Activated effector memory CD4-positive, alpha-beta T cell treated with Interleukin-2 at 50 U/mL for 16 hours (primary cell): Measurements from ENCODE around the gene TSPAN5.
"Not testable (repeated sequence)": the region's sequence is repeated elsewhere in the genome, so short reads cannot be mapped to it uniquely, and the experiment has no call there.

Experiments
- DNase-seq: peaks from one replicate; pipeline ENCODE4 v3.0.0-alpha.2; 2020

TSPAN5 gene

DNA sequence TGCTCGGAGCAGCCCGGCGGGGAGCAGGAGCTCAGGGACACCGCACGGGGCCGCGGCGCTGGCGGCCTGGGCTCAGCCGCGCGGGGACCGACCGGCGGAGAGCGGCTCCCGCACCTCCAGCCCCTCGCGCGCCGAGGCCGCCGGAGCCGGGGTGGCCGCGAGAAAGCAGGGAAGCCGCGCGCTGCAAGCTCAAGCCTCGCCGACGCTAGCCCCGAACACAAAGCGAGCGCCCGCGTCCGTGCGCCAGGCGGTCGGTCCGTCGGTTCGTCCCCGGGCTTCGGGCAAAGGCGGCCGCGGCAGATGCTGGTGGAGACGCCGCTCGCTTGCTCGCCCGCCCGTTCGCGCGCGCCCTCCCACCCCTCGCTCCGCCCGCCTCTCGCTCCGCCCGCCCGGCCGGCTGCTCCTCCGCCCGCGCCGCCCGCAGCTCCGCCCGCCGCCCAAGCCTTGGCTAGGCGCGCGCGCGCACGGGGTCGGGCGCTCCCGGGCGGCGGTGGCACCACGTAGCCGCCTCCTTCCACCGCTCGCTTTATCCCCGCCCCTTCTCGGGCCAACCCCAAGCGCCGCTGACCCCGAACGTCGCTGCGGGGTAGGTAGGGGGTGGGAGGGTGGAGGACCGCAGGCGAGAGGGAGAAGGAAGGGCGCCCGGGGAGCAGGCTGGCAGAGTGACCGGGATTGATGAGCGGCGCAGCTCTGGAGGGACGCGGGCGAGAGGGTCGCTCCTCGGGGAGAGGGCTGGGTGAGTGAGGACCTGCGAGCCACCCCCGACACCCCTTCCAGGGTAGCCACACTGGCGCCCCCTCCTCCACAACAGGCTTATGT lies at the start of gene TSPAN5:
TSPAN5 (minus strand) TSS at position 325 of the 819 bp plus-strand sequence.
- DNase-seq = peak; percentile 76

DNA sequence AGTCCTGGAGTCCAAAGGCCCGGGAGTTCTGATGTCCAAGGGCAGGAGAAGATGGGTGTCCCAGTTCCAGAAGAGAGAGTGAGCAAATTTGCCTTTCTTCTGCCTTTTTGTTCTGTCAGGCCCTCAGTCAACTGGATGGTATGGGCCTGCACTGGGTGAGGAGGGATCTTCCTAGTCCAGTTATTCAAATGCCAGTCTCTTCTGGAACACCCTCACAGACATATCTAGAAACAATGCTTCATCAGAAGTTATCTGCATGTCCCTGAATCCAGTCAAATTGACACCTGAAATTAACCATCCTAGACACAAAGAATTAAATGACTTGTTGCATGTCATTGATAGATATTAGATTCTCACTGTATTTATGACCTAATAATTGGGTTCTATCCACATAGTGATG lies 48.5 kb upstream of the TSPAN5 start:
- no peak for DNase-seq

DNA sequence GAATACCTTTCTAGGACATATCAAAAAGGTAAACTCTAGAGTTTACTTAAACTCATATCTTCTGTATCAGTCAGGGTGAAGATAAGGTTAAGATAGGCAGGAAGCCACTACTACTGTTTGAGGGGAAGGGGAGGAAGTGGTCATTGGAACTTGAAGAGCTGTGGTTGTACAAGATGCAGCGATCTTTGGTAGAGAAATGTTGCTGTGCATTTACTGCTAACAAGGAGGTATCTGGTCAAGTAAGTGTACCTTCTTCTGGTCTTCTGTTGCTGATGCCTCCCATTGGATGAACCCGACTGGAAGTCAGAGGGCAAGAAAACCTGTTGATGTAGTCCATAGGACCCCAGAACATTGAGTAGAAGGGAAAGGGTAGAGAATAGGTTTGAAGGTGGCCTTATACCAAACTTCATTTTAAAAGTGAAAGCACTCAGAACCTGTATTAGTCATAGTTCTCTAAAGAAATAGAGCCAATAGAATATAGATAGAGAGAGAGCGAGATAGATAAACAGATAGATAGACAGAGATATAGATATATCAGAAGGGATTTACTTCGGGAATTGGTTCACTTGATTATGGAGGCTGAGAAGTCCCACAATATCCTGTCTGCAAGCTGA lies 47.9 kb upstream of the TSPAN5 start:
- peak; percentile 30 for DNase-seq

DNA sequence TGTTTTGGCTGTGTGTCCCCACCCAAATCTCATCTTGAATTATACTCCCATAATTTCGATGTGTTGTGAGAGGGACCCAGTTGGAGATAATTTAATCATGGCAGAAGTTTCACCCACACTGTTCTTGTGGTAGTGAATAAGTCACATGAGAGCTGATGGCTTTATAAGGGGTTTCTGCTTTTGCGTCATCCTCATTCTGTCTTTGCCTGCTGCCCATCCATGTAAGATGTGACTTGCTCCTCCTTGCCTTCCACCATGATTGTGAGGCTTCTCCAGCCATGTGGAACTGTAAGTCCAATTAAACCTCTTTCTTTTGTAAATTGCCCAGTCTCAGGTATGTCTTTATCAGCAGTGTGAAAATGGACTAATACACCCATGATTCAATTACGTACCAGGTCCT lies 47.2 kb upstream of the TSPAN5 start:
- DNase-seq = not testable (repeated sequence)

DNA sequence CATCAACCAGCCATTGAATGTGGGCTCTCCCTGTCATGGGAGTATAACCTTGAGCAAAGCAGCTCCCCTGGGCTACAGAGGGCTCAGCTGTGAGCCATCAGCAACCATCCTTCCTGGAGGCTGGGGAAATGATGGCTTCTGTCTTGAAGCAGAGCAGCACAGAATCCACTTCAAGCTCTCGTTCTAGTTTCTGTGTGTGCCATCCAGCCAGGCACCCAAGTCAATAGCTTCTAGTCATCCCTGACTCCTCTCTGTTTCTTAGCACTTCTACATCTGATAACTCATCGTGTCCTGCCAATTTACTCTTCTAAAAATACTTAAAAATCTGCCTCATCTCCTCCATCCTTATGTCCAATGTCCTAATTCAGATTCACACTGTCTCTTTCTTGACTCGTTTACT lies 42.2 kb upstream of the TSPAN5 start:
- DNase-seq = no peak

DNA sequence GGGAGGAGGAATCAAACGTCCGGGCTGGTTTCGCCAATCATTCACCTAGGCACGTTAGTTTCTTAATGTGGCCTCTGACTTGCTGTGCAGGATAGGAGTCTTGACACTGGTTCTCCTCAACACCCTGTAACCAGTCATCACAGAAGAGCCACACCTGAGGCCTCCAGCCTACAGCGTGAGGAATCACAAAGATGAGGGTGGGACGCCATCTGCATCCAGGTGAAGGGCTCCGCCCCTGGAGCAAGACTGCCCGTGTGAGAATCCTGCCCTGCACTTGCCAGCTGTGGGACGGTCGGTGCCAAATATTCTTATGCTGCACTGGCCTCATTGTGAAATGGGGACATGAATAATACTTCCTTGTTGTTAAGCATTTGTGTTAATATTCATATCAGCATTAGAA lies 35.7 kb upstream of the TSPAN5 start:
- DNase-seq = no peak

DNA sequence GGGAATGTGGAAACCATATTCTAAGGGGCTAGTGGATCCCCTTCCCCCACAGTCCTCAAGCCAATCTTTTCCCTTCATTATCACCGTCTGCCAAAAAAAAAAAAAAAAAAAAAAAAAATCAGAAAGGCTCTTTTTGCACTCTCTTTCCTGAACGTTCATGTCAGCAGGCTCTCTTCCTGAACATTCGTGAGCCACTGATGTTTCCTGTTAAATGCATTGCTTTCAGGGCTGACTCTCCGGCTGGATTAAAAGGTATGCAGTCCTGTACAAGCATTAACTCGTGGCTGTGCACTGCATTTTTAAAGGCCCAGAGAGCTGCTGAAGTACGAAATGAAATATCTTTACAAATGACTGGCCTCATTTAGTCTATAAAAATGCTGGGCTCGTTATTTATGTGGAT lies 34.0 kb upstream of the TSPAN5 start:
- DNase-seq = no peak

DNA sequence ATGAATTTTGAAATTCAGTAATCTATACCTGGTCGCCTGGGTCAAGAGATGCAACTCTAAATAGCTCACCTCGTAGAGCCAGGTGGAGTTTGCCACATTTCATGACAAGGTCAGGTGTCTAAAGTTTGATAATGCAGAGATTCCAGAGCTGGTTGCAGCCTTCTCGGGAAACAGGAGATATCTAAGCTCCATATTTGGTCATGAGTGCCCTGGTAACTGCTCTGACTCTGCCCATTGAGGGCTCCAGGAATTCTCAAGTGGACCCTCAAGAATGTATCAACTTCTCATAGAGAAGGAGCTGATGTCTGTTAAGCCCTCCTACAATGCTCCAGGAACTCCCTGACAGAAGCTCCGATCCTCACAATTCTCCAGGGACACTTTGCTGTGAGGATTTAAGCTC lies 33.2 kb upstream of the TSPAN5 start:
- DNase-seq = no peak

DNA sequence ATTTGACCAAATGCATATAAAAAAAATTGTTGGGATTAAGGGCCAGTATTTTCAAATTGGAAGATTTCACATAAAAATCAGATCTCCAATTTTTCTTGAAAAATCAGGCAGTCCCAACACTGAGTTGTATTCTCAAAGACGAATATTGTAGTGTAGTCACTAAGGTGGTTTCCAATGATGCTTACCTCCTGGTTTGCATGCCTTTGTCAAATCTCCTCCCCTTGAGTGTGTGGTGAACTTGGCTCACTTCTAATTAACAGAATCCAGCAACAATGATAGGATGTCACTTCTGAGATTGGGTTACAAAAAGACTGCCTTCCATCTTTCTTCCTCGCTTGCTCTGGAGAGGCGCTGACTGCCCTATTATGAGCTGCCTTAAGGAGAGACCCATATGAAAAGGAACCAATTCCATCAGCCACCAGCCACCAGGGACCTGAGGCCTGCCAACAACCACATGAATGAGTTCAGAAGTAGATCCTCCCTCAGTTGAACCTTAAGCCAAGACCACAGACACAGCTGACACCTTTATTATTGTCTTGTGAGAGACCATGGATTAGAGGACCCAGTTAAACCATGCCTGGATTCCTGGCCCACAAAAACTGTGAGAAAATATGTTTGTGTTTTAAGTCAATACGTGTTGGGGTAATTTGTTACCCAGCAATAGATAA lies 31.2 kb upstream of the TSPAN5 start:
- DNase-seq = no peak

DNA sequence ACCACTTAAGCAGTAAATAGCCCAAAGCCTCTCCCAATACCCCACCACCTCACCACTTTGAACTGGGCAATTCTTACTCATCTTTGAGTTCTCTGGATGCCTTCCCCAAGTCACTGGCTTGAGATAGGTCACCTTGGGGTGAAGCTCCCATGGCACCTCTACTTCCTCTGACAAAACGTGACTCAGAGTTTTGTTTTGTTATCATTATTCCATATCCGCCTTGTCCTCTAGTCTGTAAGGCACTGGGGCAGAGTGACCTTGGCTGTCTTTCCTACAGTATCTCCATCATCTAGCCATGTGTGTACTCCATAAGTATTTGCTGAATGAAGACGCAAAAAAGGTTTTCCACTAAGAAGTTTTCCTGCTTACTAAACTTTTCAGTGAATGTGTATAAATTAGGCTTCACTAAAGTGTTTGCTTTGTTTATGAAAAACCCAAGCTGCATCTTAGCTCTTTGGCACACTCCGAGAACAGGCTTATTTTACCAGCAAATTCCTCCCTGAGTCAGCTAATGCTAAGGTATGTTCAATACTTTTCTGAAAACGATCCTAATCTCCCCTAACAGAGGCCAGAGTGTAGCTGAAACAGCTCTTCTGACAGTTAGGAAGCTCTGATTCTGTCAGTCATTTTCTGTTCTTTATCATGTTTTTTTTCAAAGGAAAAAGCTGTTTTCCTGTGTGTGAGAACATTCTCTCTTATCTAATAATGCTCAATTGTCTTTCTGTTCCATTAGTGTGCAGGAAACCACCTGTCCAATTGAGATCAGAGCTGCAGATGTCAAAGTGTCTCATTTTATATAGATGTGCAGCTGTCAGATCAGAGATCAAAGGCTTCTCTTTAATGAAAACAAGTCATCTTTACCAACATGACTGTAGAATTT lies 30.2 kb upstream of the TSPAN5 start:
- no peak for DNase-seq

DNA sequence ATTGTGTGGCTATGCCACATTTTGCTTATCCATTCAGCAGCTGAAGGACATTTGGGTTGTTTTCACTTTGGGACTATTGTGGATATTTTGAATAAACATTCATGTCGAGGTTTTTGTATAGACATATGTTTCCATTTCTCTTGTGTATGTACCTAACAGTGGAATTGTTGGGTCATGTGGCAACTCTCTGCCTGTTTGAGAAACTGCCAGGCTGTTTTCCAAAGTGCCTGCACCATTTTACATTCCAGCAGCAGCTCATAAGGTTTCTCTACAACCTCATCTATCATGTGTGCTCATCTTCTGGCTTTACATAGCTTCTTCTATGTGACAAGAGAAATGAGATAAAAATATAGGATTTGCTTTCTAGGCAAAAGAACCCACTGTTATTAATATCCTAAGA lies 29.5 kb upstream of the TSPAN5 start:
- no peak for DNase-seq

DNA sequence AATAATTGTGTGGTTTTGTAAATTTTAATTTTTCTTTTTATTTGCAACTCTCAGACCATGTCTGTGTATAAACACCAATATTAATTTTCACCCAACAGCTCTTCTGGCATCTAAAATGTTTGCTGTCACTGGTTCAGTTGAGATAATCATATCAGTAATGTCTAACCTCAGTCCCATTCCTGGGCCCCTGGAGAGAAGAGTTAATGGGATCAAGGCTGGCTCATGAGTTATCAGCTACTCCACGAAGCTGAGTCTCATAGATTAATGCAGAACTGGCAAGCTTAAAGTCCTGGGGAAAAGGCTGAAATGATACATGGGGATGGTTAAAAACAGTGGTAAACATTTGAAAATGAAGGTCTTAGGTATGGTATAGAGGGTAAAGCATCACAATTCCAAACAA lies 28.4 kb upstream of the TSPAN5 start:
- DNase-seq = no peak

DNA sequence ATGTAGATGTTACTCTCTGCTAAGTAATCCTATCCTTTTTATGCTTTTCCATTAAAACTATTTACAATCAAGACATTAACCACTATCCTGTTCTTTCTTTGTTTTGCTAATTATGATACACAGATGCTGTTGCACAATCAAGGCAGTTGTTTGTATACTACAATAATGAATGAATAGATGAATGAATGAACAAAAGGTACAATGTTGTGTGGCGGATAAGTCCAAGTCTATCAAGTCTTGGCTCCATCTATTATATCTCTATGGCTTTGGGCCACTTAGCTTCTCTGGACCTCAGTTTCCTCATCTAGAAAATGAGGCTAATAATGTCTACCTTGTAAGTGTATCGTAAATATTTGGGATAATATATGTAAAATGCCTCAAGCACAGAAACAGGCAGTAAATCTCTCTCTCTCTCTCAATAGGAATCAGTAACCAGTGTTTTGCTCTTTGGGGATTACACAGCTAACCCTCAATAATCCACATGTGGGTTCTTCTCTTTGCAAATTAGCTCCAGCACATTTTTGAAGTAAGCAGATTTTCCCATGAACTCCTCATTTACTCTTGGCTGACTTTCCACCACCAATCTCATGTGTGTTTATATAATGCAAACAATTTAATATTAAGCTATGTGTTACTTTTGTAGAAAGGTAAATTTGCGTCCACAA lies 27.8 kb upstream of the TSPAN5 start:
- DNase-seq = no peak

DNA sequence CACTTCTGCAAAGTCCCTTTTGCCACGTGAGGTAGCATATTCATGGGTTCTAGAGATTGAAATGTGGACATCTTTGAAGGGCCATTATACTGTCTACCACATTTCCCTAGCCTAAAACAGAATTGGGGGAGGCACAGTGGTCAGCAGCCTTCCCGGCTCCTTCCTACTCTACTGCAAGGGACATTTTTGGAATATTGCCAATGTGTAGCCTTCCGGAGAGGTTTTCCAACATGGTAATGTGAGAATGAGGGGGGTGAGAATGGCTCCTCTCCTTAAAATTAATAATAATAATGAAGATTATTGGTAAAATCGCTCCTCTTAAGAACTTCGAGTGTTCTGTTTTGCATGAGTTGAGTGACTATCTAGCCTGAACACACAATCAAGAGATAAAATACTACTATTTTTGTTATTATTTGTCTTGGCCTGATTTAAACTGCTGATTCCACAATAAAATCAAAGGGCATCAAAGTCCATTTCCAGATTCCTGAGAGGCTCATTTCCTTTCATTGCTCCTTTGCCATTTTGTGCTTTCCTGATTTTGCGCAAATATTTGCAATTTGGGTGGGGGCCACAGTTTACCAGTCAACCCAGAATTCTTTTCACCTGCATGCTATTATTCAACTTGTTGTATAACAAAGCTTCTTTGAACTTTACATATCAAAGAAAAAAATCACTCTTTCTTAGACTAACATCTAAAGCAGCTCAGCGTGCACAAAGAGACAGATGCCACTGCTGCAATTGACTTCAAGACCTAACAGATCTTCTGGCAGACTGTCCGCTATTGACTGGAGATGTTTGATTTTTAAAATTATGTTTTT lies 27.0 kb upstream of the TSPAN5 start:
- no peak for DNase-seq

DNA sequence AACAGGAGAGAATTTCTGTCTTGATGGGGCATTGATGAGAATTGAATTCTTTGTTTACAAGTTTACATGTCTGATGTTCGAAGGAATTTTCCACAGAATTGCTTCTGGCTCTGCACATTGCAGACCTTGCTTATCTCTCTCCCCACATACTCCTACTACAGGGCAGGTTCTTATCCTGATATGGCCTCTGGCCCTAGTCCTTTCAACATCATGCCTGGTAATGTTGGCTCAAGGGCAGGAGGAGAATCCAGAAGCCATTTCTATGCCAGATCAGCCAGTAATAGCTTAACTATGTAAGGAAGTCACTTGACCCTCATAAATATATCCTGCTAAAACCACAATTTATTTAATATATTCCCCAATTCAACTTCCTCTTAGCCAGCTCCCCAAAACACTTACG lies 24.3 kb upstream of the TSPAN5 start:
- no peak for DNase-seq

DNA sequence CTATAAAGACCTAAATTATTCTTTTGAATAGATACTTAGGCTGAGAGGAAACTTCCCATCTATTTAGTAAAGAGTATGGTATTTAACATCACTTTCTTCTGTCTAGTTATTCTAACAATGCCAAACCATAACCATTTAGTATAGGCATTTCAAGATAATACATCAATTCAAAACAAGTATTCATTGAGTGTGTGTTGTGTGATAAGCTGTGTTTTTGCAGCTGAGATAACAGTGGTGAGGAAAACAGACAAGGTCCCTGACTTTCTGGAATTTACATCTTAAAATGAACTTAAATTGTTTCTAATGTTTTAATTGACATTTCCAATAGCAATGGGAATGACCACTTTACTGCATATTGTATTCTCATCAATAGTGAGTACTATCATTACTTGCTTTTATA lies 22.4 kb upstream of the TSPAN5 start:
- DNase-seq = no peak

DNA sequence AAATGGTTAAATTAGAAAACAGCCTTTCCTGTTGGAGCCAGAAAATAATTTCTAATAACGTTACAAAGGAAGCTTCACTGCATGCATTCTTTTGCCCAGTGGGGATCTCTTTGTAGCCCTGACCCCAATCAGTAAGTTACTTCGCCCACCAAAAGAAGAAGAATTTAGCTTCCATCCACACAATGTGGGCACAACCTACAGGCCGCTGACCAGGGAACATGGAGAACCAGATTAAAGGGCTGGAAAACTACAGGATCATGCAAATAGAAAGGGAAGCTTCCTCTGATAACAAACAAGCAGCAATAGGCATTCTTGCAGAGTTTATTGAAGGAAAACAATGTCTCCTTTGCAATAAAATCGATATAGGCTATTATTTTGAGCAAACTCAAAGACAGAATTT lies 21.3 kb upstream of the TSPAN5 start:
- DNase-seq = no peak

DNA sequence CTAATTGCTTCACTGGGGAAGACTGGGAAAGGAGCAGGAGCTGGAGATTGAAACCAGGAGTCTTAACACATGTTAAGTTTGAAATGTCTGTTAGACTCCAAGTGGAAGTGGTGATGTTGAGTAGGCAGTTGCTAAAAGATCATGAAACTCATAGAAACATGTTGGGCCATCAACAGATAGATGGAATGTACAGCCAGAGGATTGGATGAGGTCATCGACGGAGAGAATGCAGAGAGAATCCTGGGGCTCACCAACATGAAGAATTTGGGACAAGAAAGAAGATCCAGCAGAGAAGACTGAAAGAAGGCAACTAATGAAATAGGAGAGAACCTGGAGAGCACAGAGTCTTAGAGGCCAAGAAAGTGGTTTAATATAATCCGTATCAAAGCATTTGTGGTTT lies 19.4 kb upstream of the TSPAN5 start:
- DNase-seq = no peak

DNA sequence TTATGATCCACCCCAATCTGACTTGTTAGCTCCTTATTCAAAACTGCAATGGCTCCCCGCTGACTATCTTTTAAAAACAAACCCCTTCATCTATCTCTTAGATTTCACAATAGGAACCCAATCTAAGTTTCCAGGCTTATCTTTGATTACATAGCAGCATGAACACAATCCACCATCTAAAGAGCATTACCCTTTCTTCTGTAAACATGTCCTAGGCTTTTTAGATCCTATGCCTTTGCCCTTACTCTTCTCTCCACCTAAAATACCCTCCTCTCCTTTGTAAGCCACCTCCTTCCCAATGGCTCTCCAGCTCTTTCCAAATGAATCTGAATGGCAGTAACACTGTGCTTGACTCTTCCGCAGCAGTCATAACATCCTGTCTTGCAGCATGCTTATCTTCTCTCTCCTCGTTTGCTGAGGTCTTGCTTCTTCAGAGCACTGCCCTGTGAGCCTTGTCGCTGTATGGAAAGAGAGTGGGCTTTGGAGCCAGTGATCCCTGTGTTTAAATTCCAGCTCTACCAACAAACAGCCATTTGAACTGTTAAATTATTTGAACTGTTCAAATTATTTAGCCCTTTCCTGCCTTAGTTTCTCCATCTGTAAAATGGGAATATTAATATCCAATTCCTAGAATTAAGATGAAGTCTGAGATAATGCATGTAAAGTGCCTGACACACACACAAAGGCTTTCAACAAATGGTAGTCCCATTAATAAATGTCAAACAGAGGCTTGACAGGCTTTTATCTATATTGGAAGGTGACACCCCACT lies 16.2 kb upstream of the TSPAN5 start:
- no peak for DNase-seq

DNA sequence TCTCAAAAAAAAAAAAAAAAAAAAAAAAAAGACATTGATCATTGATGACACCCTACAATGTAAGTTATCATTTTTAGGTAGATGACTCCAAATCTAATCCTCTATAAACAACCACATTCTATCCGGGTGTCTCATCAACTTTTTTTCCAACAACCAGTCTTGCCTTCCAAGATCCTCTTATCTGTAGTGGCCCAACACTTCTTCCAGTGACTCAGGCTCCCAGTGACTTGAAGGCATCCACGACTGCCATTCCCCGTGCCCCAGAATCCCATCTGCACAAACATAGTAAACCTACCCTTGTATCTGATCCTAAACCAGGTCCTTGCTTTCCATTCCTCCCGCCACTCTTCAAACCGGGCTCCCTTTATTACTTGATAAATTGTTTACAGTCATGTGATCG lies 15.6 kb upstream of the TSPAN5 start:
- DNase-seq = no peak

DNA sequence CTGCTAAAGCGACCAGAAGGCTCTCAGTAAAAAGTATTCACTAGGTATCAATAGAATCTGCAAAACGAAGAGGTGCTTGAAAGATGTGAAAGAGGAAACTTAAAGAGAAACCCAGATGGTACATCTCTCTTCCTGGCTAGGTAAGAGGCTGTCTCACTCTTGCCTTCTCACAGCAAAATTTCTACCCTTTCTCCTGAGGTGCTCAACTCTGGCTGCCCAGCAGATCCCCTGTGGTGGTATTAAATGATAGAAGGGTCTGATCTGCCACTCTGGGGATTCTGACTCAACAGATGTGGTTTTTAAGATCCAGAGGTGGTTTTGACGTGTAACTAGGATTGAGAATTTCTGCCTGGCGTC lies 14.9 kb upstream of the TSPAN5 start:
- DNase-seq = no peak
